RWPE1 (cell line): ENCODE measurements around the gene ARRDC2.

Experiments used
- CTCF ChIA-PET: fragments of 350-600 bp; sonication (Branson Sonifier 250); formaldehyde crosslinking; extraction: SDS; loops from one replicate; lab custom pipeline; 2021; lab: Yijun Ruan, JAX
- POLR2A ChIA-PET: fragments of 400-600 bp; formaldehyde crosslinking; extraction: SDS; loops from one replicate; lab custom pipeline; 2020; ENCODE audit warnings: antibody characterized with exemption; ENCODE audit not compliant: low non-redundant PET; lab: Yijun Ruan, JAX
- DNase-seq: peaks from one replicate; pipeline ENCODE4 v3.0.0; 2012; ENCODE audit warnings: low spot score
- H3K27ac ChIP-seq: fragments of 450-650 bp; 2 replicates; pipeline ENCODE4 v1.5.1; 2017
- CTCF ChIP-seq: fragments of 450-650 bp; conservative IDR thresholded peaks from 2 replicates; pipeline ENCODE4 v1.5.1; 2017; ENCODE audit warnings: low read depth, mild to moderate bottlenecking

Gene ARRDC2

GRCh38 chr19:18062028-18062427 is 54.1 kb downstream of the ARRDC2 start:
- ChIA-PET POLR2A (no interaction called here), CTCF (interaction anchor here (0.7 kb wide), 1 partner anchor 51 kb away, joined by 5 read pairs; no protein-coding TSS in a partner anchor)
- H3K27ac ChIP-seq: no peak overlapping the region
- DNase-seq: no peak
- no peak for TF ChIP-seq CTCF

- ChIA-PET CTCF (no interaction called here), POLR2A (no interaction called here)
- no peak for TF ChIP-seq CTCF
- no peak overlapping the region for H3K27ac ChIP-seq
- no peak for DNase-seq
Observed at GRCh38 chr19:18063463-18063862, 55.5 kb downstream of the ARRDC2 start.
